Tibial nerve (tissue), 4 donors: Measurements from ENCODE around the gene RALGDS. TPM values are rescaled to one million over a fixed set of nuclear protein-coding genes. Genes with fewer than 3 reads are reported as not detected.
"Not testable (repeated sequence)": the region's sequence is repeated elsewhere in the genome, so short reads cannot be mapped to it uniquely, and the experiment has no call there.

ENCODE experiments used
- DNase-seq, 2 donors: peaks; one replicate each; pipeline ENCODE4 v3.0.0-alpha.2; 2019; ENCODE audit warnings: low spot score in 2 of 2
- H3K27ac ChIP-seq, 4 donors: fragments of 200-600 bp; sonication (generic) in 3 of 4; one replicate each; pipeline ENCODE4 v1.5.1; 2017 to 2019; ENCODE audit warnings: mild to moderate bottlenecking in 1 of 4
- H3K27me3 ChIP-seq, 2 donors: fragments of 200-600 bp; sonication (generic) in 1 of 2; one replicate each; pipeline versions ENCODE4 v1.5.1 to v1.6.0; 2017 to 2019
- H3K36me3 ChIP-seq, 3 donors: fragments of 200-600 bp; sonication (generic); one replicate each; pipeline ENCODE4 v1.5.1; 2018 to 2019
- H3K4me1 ChIP-seq, 4 donors: fragments of 200-600 bp; sonication (generic) in 3 of 4; one replicate each; pipeline ENCODE4 v1.5.1; 2017 to 2019
- H3K4me3 ChIP-seq, 4 donors: fragments of 200-600 bp; sonication (generic) in 3 of 4; one replicate each; pipeline ENCODE4 v1.5.1; 2017 to 2019; ENCODE audit warnings: mild to moderate bottlenecking in 1 of 4, moderate library complexity in 1 of 4
- H3K9me3 ChIP-seq, 4 donors: fragments of 200-600 bp; sonication (generic) in 3 of 4; one replicate each; pipeline ENCODE4 v1.5.1; 2017 to 2019
- EP300 ChIP-seq, 2 donors: sonication (generic); formaldehyde crosslinking; IDR thresholded peaks; one replicate each; pipeline ENCODE4 v1.6.1; 2017; ENCODE audit warnings: antibody characterized with exemption in 2 of 2, mild to moderate bottlenecking in 1 of 2
- POLR2A ChIP-seq, 2 donors: fragments of 450-650 bp; IDR thresholded peaks; one replicate each; pipeline ENCODE4 v1.6.1; 2017; ENCODE audit warnings: antibody characterized with exemption in 2 of 2, mild to moderate bottlenecking in 2 of 2, moderate library complexity in 2 of 2
- WGBS, 2 donors: methylation state at CpG; one replicate each; pipeline ENCODE4 v1.1.5; 2018; 5-methylcytosine and 5-hydroxymethylcytosine counted together
- total RNA-seq, 4 donors: library from RNA; depleted of rRNA; stranded (reverse); fragments of >200 nt; gene quantifications; one replicate each; pipeline ENCODE4 v1.1.0, GENCODE V29; 2016
- TF ChIP-seq, protein P1 (sequence below), 5 experiments: fragments of 200-600 bp in 3 of 5; fragments of 450-650 bp in 2 of 5; sonication (generic) in 3 of 5; IDR thresholded peaks; one replicate each; pipeline ENCODE4 v1.5.1; 2016 to 2019; ENCODE audit warnings: antibody characterized with exemption in 5 of 5, mild to moderate bottlenecking in 3 of 5, moderate library complexity in 2 of 5

Gene RALGDS
- total RNA-seq, 4 donors from 2014 or later, result 34.5 to 60.0 (median 48.7) TPM

DNA sequence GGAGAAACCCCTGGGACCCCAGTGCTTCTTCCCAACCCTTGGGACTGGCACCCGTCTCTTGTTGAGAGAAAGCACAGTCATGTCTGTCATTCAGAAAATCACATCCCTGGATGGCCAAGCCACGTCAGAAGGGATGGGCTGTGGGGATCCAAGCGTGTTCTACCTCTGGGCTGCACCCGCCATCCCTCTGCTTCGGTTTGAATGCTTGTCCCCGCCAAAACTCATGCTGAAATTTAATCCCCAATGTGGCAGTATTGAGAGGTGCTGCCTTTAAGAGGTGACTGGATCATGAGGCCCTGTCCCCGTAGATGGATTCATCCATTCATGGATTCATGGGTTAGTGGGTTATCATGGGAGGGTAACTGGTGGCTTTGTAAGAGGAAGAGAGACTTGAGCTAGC, 32.3 kb downstream of the RALGDS start:
- no peak for TF ChIP-seq EP300 (IDR thresholded peaks at IDR 0.05)
- TF ChIP-seq, protein P1, sequence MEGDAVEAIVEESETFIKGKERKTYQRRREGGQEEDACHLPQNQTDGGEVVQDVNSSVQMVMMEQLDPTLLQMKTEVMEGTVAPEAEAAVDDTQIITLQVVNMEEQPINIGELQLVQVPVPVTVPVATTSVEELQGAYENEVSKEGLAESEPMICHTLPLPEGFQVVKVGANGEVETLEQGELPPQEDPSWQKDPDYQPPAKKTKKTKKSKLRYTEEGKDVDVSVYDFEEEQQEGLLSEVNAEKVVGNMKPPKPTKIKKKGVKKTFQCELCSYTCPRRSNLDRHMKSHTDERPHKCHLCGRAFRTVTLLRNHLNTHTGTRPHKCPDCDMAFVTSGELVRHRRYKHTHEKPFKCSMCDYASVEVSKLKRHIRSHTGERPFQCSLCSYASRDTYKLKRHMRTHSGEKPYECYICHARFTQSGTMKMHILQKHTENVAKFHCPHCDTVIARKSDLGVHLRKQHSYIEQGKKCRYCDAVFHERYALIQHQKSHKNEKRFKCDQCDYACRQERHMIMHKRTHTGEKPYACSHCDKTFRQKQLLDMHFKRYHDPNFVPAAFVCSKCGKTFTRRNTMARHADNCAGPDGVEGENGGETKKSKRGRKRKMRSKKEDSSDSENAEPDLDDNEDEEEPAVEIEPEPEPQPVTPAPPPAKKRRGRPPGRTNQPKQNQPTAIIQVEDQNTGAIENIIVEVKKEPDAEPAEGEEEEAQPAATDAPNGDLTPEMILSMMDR (IDR thresholded peaks at IDR 0.05), result no peak
- TF ChIP-seq POLR2A (IDR thresholded peaks at IDR 0.05), result no peak
- Histone ChIP-seq H3K27me3 (no peaks in the 10 kb centered on the region), H3K9me3 (no peaks in the 10 kb centered on the region), H3K36me3 (no peaks in the 10 kb centered on the region), H3K27ac (no peak overlapping the region), H3K4me3 (no peak overlapping the region), H3K4me1 (no peaks in the 10 kb centered on the region)
- 91 to 96% methylated on average over 7 of the region's 7 CpGs for WGBS, 2 donors
- DNase-seq, result no peak

DNA sequence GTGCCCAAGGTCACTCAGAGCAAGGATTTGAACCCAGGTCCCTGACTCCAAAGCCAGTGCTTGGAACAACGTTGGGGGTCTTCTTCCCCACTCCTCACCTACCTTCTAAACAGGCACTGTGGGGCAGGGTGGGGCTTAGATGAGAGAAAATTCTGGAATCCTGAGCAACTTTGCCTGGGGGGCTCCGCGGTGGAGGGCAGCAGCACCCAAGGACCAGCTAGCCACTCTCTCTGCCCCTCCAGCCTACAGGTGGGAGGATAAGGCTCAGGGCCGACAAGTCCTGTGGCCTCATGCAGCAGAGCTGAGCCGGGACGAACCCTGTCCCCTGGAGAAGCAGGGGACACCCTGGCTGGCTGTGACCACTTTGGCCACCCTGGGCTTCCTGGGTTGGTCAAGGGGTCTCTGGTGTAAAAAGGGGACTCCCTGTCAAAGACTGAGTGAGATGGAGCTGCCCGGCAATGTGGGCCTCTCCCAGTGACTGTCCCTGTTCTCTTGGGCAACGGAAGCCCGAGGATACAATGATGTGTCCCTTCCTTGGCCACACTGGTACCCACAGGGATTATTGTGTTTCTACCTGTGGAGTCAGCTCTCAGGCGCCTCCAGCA, 32.8 kb downstream of the RALGDS start:
- no peak overlapping the region for H3K27ac ChIP-seq
- WGBS, 2 donors, result 90 to 94% methylated on average over 7 to 10 of the region's 10 CpGs
- no peaks in the 10 kb centered on the region for H3K27me3 ChIP-seq
- no peak for DNase-seq
- no peak for TF ChIP-seq EP300 (IDR thresholded peaks at IDR 0.05)
- TF ChIP-seq, protein P1 (IDR thresholded peaks at IDR 0.05), result no peak
- TF ChIP-seq POLR2A (IDR thresholded peaks at IDR 0.05), result no peak
- H3K9me3 ChIP-seq, result no peaks in the 10 kb centered on the region
- no peaks in the 10 kb centered on the region for H3K36me3 ChIP-seq
- no peaks in the 10 kb centered on the region for H3K4me1 ChIP-seq
- no peak overlapping the region for H3K4me3 ChIP-seq

DNA sequence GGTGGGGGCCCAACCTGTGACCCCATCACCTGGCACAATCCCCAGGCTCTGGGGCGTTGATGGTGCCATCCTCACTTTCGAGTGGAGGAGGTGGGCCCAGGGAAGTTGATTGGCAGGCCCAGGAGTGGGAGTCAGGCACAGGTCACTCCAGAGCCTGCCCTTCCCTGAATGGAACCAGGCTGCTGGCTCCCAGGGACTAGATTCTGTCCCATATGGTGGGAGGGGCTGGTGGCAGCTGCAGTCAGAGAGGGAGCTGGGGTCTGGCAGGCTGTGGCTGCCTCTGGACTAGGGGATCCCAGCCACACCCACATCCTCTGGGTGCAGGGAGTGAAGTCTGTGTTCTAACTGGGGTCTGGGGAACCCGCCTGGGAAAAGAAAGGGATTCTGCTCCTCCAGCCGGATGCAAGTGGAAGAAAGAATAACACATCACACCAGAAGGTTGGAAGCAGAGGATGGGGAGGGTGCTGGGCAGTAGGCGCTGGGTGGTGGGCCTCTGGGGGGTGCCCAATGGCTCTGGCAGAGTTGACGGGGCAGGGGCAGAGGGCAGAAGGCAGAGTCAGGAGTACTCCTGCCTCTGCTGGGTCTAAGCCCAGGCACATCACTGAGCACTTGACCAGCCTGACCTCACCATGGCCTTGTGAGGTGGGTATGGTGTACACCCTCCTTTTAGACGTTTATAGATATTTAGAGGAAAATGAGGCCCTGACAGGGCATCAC, 33.5 kb downstream of the RALGDS start:
- 68 to 74% methylated on average over 6 to 7 of the region's 7 CpGs for WGBS, 2 donors
- no peak for DNase-seq
- Histone ChIP-seq H3K27me3 (no peaks in the 10 kb centered on the region), H3K4me3 (no peak overlapping the region), H3K9me3 (no peaks in the 10 kb centered on the region), H3K36me3 (no peaks in the 10 kb centered on the region), H3K27ac (no peak overlapping the region), H3K4me1 (no peaks in the 10 kb centered on the region)
- no peak for TF ChIP-seq POLR2A (IDR thresholded peaks at IDR 0.05)
- no peak for TF ChIP-seq EP300 (IDR thresholded peaks at IDR 0.05)
- TF ChIP-seq, protein P1 (IDR thresholded peaks at IDR 0.05), result no peak

GRCh38 chr9:133086894-133087293, 34.1 kb downstream of the RALGDS start:
- Histone ChIP-seq H3K36me3 (no peaks in the 10 kb centered on the region), H3K27me3 (no peaks in the 10 kb centered on the region), H3K27ac (no peak overlapping the region), H3K4me1 (no peaks in the 10 kb centered on the region), H3K9me3 (no peaks in the 10 kb centered on the region), H3K4me3 (no peak overlapping the region)
- WGBS, 2 donors, result 74 to 78% methylated on average over 12 of the region's 15 CpGs
- DNase-seq, result no peak
- TF ChIP-seq POLR2A (IDR thresholded peaks at IDR 0.05) (no peak), EP300 (IDR thresholded peaks at IDR 0.05) (no peak)
- TF ChIP-seq, protein P1 (IDR thresholded peaks at IDR 0.05), result no peak

DNA sequence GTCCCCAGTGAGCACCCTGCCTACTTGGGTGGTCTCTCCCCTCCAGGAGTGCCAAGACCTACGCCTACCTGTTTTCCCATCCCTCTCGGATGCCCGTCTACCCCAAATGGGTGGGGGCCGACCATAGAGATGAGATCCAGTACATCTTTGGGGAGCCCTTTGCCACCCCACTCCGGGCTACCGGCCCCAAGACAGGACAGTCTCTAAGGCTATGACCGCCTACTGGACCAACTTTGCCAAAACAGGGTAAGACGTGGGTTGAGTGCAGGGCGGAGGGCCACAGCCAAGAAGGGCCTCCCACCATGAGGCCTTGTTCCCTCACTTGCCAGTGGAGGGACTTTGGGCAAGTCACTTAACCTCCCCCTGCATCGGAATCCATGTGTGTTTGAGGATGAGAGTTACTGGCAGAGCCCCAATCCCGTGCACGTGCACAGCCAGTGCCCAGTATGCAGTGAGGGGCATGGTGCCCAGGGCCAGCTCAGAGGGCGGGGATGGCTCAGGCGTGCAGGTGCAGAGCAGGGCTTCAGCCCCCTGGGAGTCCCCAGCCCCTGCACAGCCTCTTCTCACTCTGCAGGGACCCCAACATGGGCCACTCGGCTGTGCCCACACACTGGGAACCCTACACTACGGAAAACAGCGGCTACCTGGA, 34.7 kb downstream of the RALGDS start:
- H3K4me1 ChIP-seq, H3K27ac ChIP-seq, H3K9me3 ChIP-seq, H3K36me3 ChIP-seq, DNase-seq, H3K4me3 ChIP-seq, H3K27me3 ChIP-seq: not testable (repeated sequence)
- WGBS, 2 donors, result 80 to 83% methylated on average over 5 to 12 of the region's 17 CpGs

DNA sequence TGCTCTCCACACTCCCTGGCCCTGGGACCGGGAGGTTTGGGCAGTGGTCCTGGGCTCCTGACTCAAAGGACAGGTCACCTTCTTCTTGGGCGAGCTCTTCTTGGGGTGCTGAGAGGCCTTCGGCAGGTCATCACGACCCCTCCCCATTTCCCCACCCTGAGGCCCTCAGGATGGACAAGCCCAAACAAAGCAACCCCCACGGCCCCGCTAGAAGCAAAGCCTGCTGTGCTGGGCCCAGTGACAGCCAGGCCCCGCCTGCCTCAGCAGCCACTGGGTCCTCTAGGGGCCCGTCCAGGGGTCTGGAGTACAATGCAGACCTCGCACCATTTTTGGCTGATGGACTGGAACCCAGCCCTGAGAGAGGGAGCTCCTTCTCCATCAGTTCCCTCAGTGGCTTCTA, 37.4 kb downstream of the RALGDS start:
- H3K36me3 ChIP-seq, H3K4me3 ChIP-seq, DNase-seq, H3K4me1 ChIP-seq, H3K27me3 ChIP-seq, H3K27ac ChIP-seq, H3K9me3 ChIP-seq: not testable (repeated sequence)
- WGBS, 2 donors, result 48 to 65% methylated on average over 2 to 3 of the region's 9 CpGs

DNA sequence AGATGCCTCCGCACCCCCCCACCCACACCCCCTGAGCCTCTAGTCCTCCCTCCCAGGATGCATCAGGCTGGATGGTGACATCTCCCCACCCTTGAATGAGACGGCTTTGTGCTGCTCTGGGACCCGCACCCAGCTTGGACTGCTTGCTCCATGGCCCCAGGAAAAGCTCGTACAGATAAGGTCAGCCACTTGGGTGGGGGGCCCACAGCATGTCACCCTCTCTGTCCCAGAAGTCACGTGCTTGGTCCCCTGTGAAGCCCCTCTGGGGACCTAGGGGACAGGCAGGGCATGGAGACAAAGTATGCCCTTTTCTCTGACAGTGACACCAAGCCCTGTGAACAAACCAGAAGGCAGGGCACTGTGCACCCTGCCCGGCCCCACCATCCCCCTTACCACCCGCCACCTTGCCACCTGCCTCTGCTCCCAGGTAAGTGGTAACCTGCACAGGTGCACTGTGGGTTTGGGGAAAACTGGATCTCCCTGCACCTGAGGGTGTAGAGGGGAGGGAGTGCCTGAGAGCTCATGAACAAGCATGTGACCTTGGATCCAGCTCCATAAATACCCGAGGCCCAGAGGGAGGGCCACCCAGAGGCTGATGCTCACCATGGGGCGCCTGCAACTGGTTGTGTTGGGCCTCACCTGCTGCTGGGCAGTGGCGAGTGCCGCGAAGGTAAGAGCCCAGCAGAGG, 38.9 kb downstream of the RALGDS start:
- 75 to 79% methylated on average over 2 to 3 of the region's 12 CpGs for whole genome bisulfite sequencing, 2 donors
- not testable (repeated sequence) for DNase-seq

More for the DNA sequence above, 38.9 kb downstream of the RALGDS start:
- H3K4me1 ChIP-seq, H3K36me3 ChIP-seq, H3K9me3 ChIP-seq, H3K27ac ChIP-seq, H3K4me3 ChIP-seq, H3K27me3 ChIP-seq: not testable (repeated sequence)
